ENCODE measurements around the gene ADGRE2. TPM values are rescaled to one million over a fixed set of nuclear protein-coding genes. Genes with fewer than 3 reads are reported as not detected.
"Not testable (repeated sequence)": the region's sequence is repeated elsewhere in the genome, so short reads cannot be mapped to it uniquely, and the experiment has no call there.

Gene ADGRE2
- total and polyA plus RNA-seq, 2 experiments from 2014 or later = 2.4 TPM

- not testable (repeated sequence) for H3K27me3 ChIP-seq (ENCODE audit: insufficient read depth); H3K4me1 Mint-ChIP-seq; H3K4me2 ChIP-seq; H3K4me1 ChIP-seq (ENCODE audit: insufficient read depth); H3K27me3 Mint-ChIP-seq (ENCODE audit: insufficient read depth, low read depth, poor library complexity); H3K36me3 Mint-ChIP-seq (ENCODE audit: low read depth); H3K4me3 ChIP-seq; H3K79me2 ChIP-seq (replicated peaks; ENCODE audit: insufficient read depth); H3K27ac Mint-ChIP-seq; DNase-seq (ENCODE audit: low spot score); H3K36me3 ChIP-seq (ENCODE audit: insufficient read depth); ATAC-seq; H3F3A ChIP-seq (replicated peaks; ENCODE audit: low read depth); H3K4me3 Mint-ChIP-seq; H2AFZ ChIP-seq; H3K9me2 ChIP-seq (ENCODE audit: insufficient read depth); H3K27ac ChIP-seq (ENCODE audit: low read depth); H4K20me1 ChIP-seq (replicated peaks; ENCODE audit: insufficient read depth)
- H3K9me3 Mint-ChIP-seq = peaks cover 29% of the 10 kb centered on the region
These were observed 13.9 kb upstream of the ADGRE2 start for GRCh38 chr19:14792250-14792649.

GRCh38 chr19:14786421-14786851, 8.1 kb upstream of the ADGRE2 start:
- no peaks in the 10 kb centered on the region for H3K79me2 ChIP-seq (replicated peaks; ENCODE audit: insufficient read depth)
- H3K36me3 ChIP-seq (ENCODE audit: insufficient read depth) = no peaks in the 10 kb centered on the region
- Mint-ChIP-seq H3K4me3 (peak overlapping the region; percentile 29; the same call in 2 of the 3 replicates), H3K9me3 (peaks cover 3% of the 10 kb centered on the region; the same call in 1 of the 3 replicates), H3K27ac (peak overlapping the region; percentile 65; the same call in 1 of the 2 replicates), H3K36me3 (ENCODE audit: low read depth) (no peaks in the 10 kb centered on the region), H3K27me3 (ENCODE audit: insufficient read depth, low read depth, poor library complexity) (peaks cover 10% of the 10 kb centered on the region), H3K4me1 (peaks cover 13% of the 10 kb centered on the region; the same call in 2 of the 3 replicates)
- no peaks in the 10 kb centered on the region for H3K9me2 ChIP-seq (ENCODE audit: insufficient read depth)
- H3K27me3 ChIP-seq (ENCODE audit: insufficient read depth) = no peaks in the 10 kb centered on the region
- peak overlapping the region; percentile 69 for H3K4me2 ChIP-seq
- peak; percentile 95 for ATAC-seq
- peak; percentile 79 for DNase-seq (ENCODE audit: low spot score)
- H3F3A ChIP-seq (replicated peaks; ENCODE audit: low read depth) = no peaks in the 10 kb centered on the region
- TF ChIP-seq STAT1 (IDR thresholded peaks at IDR 0.05; ENCODE audit: unreplicated experiment) (no peak), CTCF (conservative IDR thresholded peaks at IDR 0.05; ENCODE audit: low read depth in 2 of 2) (peak; percentile 79 to 85)
- H4K20me1 ChIP-seq (replicated peaks; ENCODE audit: insufficient read depth) = no peaks in the 10 kb centered on the region
- peak overlapping the region; percentile 40; the same call in 1 of the 2 replicates for H3K4me3 ChIP-seq
- H3K4me1 ChIP-seq (ENCODE audit: insufficient read depth) = no peaks in the 10 kb centered on the region
- H2AFZ ChIP-seq = peak overlapping the region; percentile 94
- no peak overlapping the region for H3K27ac ChIP-seq (ENCODE audit: low read depth)

- H3K4me1 Mint-ChIP-seq = peaks cover 13% of the 10 kb centered on the region; the same call in 2 of the 3 replicates
- H3K4me3 Mint-ChIP-seq; H3F3A ChIP-seq (replicated peaks; ENCODE audit: low read depth); H3K4me1 ChIP-seq (ENCODE audit: insufficient read depth); H3K27ac ChIP-seq (ENCODE audit: low read depth); H3K36me3 Mint-ChIP-seq (ENCODE audit: low read depth); ATAC-seq; DNase-seq (ENCODE audit: low spot score); H3K4me3 ChIP-seq; H3K27ac Mint-ChIP-seq; H3K9me3 Mint-ChIP-seq; H3K9me2 ChIP-seq (ENCODE audit: insufficient read depth); H2AFZ ChIP-seq; H3K79me2 ChIP-seq (replicated peaks; ENCODE audit: insufficient read depth); H3K36me3 ChIP-seq (ENCODE audit: insufficient read depth); H3K27me3 Mint-ChIP-seq (ENCODE audit: insufficient read depth, low read depth, poor library complexity); H3K4me2 ChIP-seq; H4K20me1 ChIP-seq (replicated peaks; ENCODE audit: insufficient read depth); H3K27me3 ChIP-seq (ENCODE audit: insufficient read depth): not testable (repeated sequence)
These were observed 6.9 kb upstream of the ADGRE2 start for GRCh38 chr19:14785102-14785793.

- H3K4me2 ChIP-seq; H3K79me2 ChIP-seq (replicated peaks; ENCODE audit: insufficient read depth); DNase-seq (ENCODE audit: low spot score); H3K27me3 Mint-ChIP-seq (ENCODE audit: insufficient read depth, low read depth, poor library complexity); H3K4me1 ChIP-seq (ENCODE audit: insufficient read depth); H4K20me1 ChIP-seq (replicated peaks; ENCODE audit: insufficient read depth); H3K36me3 Mint-ChIP-seq (ENCODE audit: low read depth); H3K27ac ChIP-seq (ENCODE audit: low read depth); H3K36me3 ChIP-seq (ENCODE audit: insufficient read depth); H3K9me3 Mint-ChIP-seq; H3K9me2 ChIP-seq (ENCODE audit: insufficient read depth); H3K4me3 Mint-ChIP-seq; H3K27ac Mint-ChIP-seq; H3F3A ChIP-seq (replicated peaks; ENCODE audit: low read depth); H3K4me3 ChIP-seq; ATAC-seq; H3K27me3 ChIP-seq (ENCODE audit: insufficient read depth); H2AFZ ChIP-seq: not testable (repeated sequence)
- peaks cover 13% of the 10 kb centered on the region; the same call in 2 of the 3 replicates for H3K4me1 Mint-ChIP-seq
These were observed 6.4 kb upstream of the ADGRE2 start for GRCh38 chr19:14784730-14785101.

- not testable (repeated sequence) for H3K79me2 ChIP-seq (replicated peaks; ENCODE audit: insufficient read depth); H3K4me3 Mint-ChIP-seq; ATAC-seq; H3K27me3 ChIP-seq (ENCODE audit: insufficient read depth); H3K9me2 ChIP-seq (ENCODE audit: insufficient read depth); H3K9me3 Mint-ChIP-seq; H3K4me2 ChIP-seq; DNase-seq (ENCODE audit: low spot score); H3K4me3 ChIP-seq; H4K20me1 ChIP-seq (replicated peaks; ENCODE audit: insufficient read depth); H3K27ac Mint-ChIP-seq; H3K36me3 ChIP-seq (ENCODE audit: insufficient read depth); H3K27me3 Mint-ChIP-seq (ENCODE audit: insufficient read depth, low read depth, poor library complexity); H3F3A ChIP-seq (replicated peaks; ENCODE audit: low read depth); H3K4me1 ChIP-seq (ENCODE audit: insufficient read depth); H3K36me3 Mint-ChIP-seq (ENCODE audit: low read depth); H3K27ac ChIP-seq (ENCODE audit: low read depth)
- H3K4me1 Mint-ChIP-seq = peaks cover 19% of the 10 kb centered on the region
- peak overlapping the region; percentile 74; the same call in 1 of the 2 replicates for H2AFZ ChIP-seq
These were observed 5.1 kb upstream of the ADGRE2 start for GRCh38 chr19:14783410-14783998.

Data from GM23338 (cell line).